HEK293 (cell line): Measurements from ENCODE around the gene PSMD12.
"Not testable (repeated sequence)": the region's sequence is repeated elsewhere in the genome, so short reads cannot be mapped to it uniquely, and the experiment has no call there.

Source experiments
- KLF7 ChIP-seq: fragments of 450-650 bp; formaldehyde crosslinking; IDR thresholded peaks from 2 replicates; pipeline ENCODE4 v1.5.1; 2016; ENCODE audit warnings: missing biosample characterization, missing genetic modification characterization, borderline replicate concordance
- SCRT1 ChIP-seq: fragments of 450-650 bp; formaldehyde crosslinking; IDR thresholded peaks from 2 replicates; pipeline ENCODE4 v1.5.1; 2016; ENCODE audit warnings: missing biosample characterization, missing genetic modification characterization, borderline replicate concordance
- SETDB1 ChIP-seq: IDR thresholded peaks from one replicate; pipeline ENCODE4 v1.6.1; 2017; ENCODE audit warnings: mild to moderate bottlenecking, low read length, moderate library complexity, mixed read lengths; ENCODE audit not compliant: insufficient read length
- ZBTB21 ChIP-seq: fragments of 450-650 bp; formaldehyde crosslinking; IDR thresholded peaks from 2 replicates; pipeline ENCODE4 v1.5.1; 2017; ENCODE audit warnings: missing biosample characterization, missing genetic modification characterization
- ZFP3 ChIP-seq: fragments of 450-650 bp; formaldehyde crosslinking; IDR thresholded peaks from 2 replicates; pipeline ENCODE4 v1.5.1; 2016; ENCODE audit warnings: low read depth, missing biosample characterization, missing genetic modification characterization
- ZNF174 ChIP-seq: fragments of 450-650 bp; formaldehyde crosslinking; IDR thresholded peaks from 2 replicates; pipeline ENCODE4 v1.5.0; 2017; ENCODE audit warnings: missing biosample characterization, mild to moderate bottlenecking, missing genetic modification characterization
- ZNF610 ChIP-seq: fragments of 450-650 bp; formaldehyde crosslinking; IDR thresholded peaks from 2 replicates; pipeline ENCODE4 v1.5.1; 2016; ENCODE audit warnings: missing biosample characterization, missing genetic modification characterization, borderline replicate concordance
- ZNF707 ChIP-seq: fragments of 450-650 bp; formaldehyde crosslinking; IDR thresholded peaks from 2 replicates; pipeline ENCODE4 v1.5.1; 2016; ENCODE audit warnings: missing biosample characterization, missing genetic modification characterization
- TF ChIP-seq, protein P1 (sequence below): fragments of 450-650 bp; formaldehyde crosslinking; IDR thresholded peaks from 2 replicates; pipeline ENCODE4 v1.5.1; 2016; ENCODE audit warnings: missing biosample characterization, missing genetic modification characterization
- TF ChIP-seq, protein P2 (sequence below): fragments of 450-650 bp; formaldehyde crosslinking; IDR thresholded peaks from 2 replicates; pipeline ENCODE4 v1.5.1; 2016; ENCODE audit warnings: missing biosample characterization, missing genetic modification characterization
- TF ChIP-seq, protein P3 (sequence below): fragments of 450-650 bp; formaldehyde crosslinking; IDR thresholded peaks from 2 replicates; pipeline ENCODE4 v1.5.1; 2017; ENCODE audit warnings: missing biosample characterization, mild to moderate bottlenecking, missing genetic modification characterization, moderate library complexity
- TF ChIP-seq, protein P4 (sequence below): fragments of 450-650 bp; formaldehyde crosslinking; IDR thresholded peaks from 2 replicates; pipeline ENCODE4 v1.5.1; 2016; ENCODE audit warnings: missing biosample characterization, missing genetic modification characterization
- TF ChIP-seq, protein P5 (sequence below): sonication (generic); formaldehyde crosslinking; IDR thresholded peaks from 2 replicates; pipeline ENCODE4 v1.8.1; 2022; ENCODE audit warnings: mild to moderate bottlenecking, moderate library complexity, missing genetic modification reagents

DNA sequence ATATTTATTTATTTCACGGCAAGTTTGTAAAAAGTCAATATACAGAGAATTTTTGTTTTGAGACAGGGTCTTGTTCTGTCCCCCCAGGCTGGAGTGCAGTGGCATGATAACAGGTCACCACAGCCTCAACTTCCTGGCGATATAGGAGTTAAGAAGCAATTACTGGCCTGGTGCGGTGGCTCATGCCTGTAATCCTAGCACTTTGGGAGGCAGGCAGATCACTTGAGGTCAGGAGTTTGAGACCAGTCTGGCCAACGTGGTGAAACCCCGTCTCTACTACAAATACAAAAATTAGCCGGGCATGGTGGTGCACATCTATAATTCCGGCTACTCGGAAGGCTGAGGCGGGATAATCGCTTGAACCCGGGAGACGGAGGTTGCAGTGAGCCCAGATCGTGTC, 44.9 kb downstream of the PSMD12 start:
- TF ChIP-seq KLF7 (tag by site-specific recombination); ZNF707 (tag by site-specific recombination); ZNF174 (tag by site-specific recombination); ZFP3 (tag by site-specific recombination); SETDB1; ZNF610; ZBTB21 (tag by site-specific recombination); SCRT1 (tag by site-specific recombination): not testable (repeated sequence)
- TF ChIP-seq, protein P1, sequence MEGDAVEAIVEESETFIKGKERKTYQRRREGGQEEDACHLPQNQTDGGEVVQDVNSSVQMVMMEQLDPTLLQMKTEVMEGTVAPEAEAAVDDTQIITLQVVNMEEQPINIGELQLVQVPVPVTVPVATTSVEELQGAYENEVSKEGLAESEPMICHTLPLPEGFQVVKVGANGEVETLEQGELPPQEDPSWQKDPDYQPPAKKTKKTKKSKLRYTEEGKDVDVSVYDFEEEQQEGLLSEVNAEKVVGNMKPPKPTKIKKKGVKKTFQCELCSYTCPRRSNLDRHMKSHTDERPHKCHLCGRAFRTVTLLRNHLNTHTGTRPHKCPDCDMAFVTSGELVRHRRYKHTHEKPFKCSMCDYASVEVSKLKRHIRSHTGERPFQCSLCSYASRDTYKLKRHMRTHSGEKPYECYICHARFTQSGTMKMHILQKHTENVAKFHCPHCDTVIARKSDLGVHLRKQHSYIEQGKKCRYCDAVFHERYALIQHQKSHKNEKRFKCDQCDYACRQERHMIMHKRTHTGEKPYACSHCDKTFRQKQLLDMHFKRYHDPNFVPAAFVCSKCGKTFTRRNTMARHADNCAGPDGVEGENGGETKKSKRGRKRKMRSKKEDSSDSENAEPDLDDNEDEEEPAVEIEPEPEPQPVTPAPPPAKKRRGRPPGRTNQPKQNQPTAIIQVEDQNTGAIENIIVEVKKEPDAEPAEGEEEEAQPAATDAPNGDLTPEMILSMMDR, result not testable (repeated sequence)
- TF ChIP-seq, protein P2, sequence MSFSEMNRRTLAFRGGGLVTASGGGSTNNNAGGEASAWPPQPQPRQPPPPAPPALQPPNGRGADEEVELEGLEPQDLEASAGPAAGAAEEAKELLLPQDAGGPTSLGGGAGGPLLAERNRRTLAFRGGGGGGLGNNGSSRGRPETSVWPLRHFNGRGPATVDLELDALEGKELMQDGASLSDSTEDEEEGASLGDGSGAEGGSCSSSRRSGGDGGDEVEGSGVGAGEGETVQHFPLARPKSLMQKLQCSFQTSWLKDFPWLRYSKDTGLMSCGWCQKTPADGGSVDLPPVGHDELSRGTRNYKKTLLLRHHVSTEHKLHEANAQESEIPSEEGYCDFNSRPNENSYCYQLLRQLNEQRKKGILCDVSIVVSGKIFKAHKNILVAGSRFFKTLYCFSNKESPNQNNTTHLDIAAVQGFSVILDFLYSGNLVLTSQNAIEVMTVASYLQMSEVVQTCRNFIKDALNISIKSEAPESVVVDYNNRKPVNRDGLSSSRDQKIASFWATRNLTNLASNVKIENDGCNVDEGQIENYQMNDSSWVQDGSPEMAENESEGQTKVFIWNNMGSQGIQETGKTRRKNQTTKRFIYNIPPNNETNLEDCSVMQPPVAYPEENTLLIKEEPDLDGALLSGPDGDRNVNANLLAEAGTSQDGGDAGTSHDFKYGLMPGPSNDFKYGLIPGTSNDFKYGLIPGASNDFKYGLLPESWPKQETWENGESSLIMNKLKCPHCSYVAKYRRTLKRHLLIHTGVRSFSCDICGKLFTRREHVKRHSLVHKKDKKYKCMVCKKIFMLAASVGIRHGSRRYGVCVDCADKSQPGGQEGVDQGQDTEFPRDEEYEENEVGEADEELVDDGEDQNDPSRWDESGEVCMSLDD (tag by site-specific recombination), result not testable (repeated sequence)
- TF ChIP-seq, protein P3, sequence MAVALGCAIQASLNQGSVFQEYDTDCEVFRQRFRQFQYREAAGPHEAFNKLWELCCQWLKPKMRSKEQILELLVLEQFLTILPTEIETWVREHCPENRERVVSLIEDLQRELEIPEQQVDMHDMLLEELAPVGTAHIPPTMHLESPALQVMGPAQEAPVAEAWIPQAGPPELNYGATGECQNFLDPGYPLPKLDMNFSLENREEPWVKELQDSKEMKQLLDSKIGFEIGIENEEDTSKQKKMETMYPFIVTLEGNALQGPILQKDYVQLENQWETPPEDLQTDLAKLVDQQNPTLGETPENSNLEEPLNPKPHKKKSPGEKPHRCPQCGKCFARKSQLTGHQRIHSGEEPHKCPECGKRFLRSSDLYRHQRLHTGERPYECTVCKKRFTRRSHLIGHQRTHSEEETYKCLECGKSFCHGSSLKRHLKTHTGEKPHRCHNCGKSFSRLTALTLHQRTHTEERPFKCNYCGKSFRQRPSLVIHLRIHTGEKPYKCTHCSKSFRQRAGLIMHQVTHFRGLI (tag by site-specific recombination), result not testable (repeated sequence)
- TF ChIP-seq, protein P4, sequence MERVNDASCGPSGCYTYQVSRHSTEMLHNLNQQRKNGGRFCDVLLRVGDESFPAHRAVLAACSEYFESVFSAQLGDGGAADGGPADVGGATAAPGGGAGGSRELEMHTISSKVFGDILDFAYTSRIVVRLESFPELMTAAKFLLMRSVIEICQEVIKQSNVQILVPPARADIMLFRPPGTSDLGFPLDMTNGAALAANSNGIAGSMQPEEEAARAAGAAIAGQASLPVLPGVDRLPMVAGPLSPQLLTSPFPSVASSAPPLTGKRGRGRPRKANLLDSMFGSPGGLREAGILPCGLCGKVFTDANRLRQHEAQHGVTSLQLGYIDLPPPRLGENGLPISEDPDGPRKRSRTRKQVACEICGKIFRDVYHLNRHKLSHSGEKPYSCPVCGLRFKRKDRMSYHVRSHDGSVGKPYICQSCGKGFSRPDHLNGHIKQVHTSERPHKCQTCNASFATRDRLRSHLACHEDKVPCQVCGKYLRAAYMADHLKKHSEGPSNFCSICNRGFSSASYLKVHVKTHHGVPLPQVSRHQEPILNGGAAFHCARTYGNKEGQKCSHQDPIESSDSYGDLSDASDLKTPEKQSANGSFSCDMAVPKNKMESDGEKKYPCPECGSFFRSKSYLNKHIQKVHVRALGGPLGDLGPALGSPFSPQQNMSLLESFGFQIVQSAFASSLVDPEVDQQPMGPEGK (tag by site-specific recombination), result not testable (repeated sequence)
- TF ChIP-seq, protein P5, sequence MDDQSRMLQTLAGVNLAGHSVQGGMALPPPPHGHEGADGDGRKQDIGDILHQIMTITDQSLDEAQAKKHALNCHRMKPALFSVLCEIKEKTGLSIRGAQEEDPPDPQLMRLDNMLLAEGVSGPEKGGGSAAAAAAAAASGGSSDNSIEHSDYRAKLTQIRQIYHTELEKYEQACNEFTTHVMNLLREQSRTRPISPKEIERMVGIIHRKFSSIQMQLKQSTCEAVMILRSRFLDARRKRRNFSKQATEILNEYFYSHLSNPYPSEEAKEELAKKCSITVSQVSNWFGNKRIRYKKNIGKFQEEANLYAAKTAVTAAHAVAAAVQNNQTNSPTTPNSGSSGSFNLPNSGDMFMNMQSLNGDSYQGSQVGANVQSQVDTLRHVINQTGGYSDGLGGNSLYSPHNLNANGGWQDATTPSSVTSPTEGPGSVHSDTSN (CRISPR knock-in tag), result not testable (repeated sequence)
